ENCODE data around the gene C10orf90. TPM values are rescaled to one million over a fixed set of nuclear protein-coding genes. Genes with fewer than 3 reads are reported as not detected.

Gene C10orf90
- total RNA-seq, 1 experiment from 2014 or later: not detected

- Histone ChIP-seq H2BK5ac (ENCODE audit: insufficient read length, low read length) (no peak overlapping the region), H4K20me1 (ENCODE audit: control insufficient read depth, insufficient read depth, insufficient read length) (no peaks in the 10 kb centered on the region), H4K8ac (replicated peaks; ENCODE audit: insufficient read length, low read depth, low read length) (no peak overlapping the region), H3K18ac (ENCODE audit: insufficient read length, low read depth, low read length) (peak overlapping the region; percentile 69), H4K91ac (ENCODE audit: insufficient read length, low read depth, low read length) (no peak overlapping the region), H3K4me1 (ENCODE audit: insufficient read depth, low read length) (no peaks in the 10 kb centered on the region), H3K23ac (ENCODE audit: insufficient read length, low read depth, low read length) (no peak overlapping the region), H3K4me2 (ENCODE audit: insufficient read depth, insufficient read length, low read length) (no peak overlapping the region), H2BK15ac (ENCODE audit: low read depth, low read length) (no peak overlapping the region), H2AK5ac (ENCODE audit: insufficient read length, low read length) (no peak overlapping the region), H3K4ac (ENCODE audit: low read depth, low read length) (no peak overlapping the region), H3K79me1 (ENCODE audit: insufficient read depth, low read depth, low read length, poor library complexity, severe bottlenecking) (no peaks in the 10 kb centered on the region), H3K9ac (ENCODE audit: extremely low read depth, insufficient read length, low read length) (no peak overlapping the region), H3K79me2 (ENCODE audit: insufficient read depth, low read length) (no peaks in the 10 kb centered on the region), H2BK120ac (ENCODE audit: low read depth, low read length, poor library complexity, severe bottlenecking) (no peak overlapping the region), H3K9me3 (ENCODE audit: control insufficient read depth, low read depth, low read length) (no peaks in the 10 kb centered on the region), H3K56ac (ENCODE audit: insufficient read length, low read depth, low read length) (no peak overlapping the region), H3T11ph (ENCODE audit: low read length) (no peak overlapping the region), H2BK12ac (ENCODE audit: insufficient read length, low read depth, low read length) (no peak overlapping the region), H4K5ac (ENCODE audit: insufficient read length, low read depth, low read length) (no peak overlapping the region), H2BK20ac (ENCODE audit: low read depth, low read length, poor library complexity, severe bottlenecking) (no peak overlapping the region), H3K23me2 (ENCODE audit: insufficient read length, low read depth, low read length, poor library complexity, severe bottlenecking) (no peaks in the 10 kb centered on the region), H3K14ac (ENCODE audit: insufficient read depth, low read length) (no peak overlapping the region), H3K27ac (ENCODE audit: insufficient read length, low read depth, low read length) (no peak overlapping the region), H2AFZ (ENCODE audit: low read length) (no peak overlapping the region), H3K27me3 (ENCODE audit: insufficient read depth, low read length) (no peaks in the 10 kb centered on the region)
- Mint-ChIP-seq H3K36me3 (ENCODE audit: insufficient read depth in 1 of 3, low read depth in 3 of 3) (no peaks in the 10 kb centered on the region), H3K9me3 (no peaks in the 10 kb centered on the region; a peak in 1 of 5 replicates), H3K4me1 (peaks cover 2 to 8% of the 10 kb centered on the region in 2 experiments; a peak in 3 of 4 replicates), H3K27me3 (ENCODE audit: low read depth) (no peaks in the 10 kb centered on the region; the same call in 1 of the 2 replicates), H3K4me3 (no peak overlapping the region), H3K27ac (peak overlapping the region in 2 of 3 experiments; percentile 3 to 31; a peak in 2 of 7 replicates)
- TF ChIP-seq, protein P1, sequence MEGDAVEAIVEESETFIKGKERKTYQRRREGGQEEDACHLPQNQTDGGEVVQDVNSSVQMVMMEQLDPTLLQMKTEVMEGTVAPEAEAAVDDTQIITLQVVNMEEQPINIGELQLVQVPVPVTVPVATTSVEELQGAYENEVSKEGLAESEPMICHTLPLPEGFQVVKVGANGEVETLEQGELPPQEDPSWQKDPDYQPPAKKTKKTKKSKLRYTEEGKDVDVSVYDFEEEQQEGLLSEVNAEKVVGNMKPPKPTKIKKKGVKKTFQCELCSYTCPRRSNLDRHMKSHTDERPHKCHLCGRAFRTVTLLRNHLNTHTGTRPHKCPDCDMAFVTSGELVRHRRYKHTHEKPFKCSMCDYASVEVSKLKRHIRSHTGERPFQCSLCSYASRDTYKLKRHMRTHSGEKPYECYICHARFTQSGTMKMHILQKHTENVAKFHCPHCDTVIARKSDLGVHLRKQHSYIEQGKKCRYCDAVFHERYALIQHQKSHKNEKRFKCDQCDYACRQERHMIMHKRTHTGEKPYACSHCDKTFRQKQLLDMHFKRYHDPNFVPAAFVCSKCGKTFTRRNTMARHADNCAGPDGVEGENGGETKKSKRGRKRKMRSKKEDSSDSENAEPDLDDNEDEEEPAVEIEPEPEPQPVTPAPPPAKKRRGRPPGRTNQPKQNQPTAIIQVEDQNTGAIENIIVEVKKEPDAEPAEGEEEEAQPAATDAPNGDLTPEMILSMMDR (conservative IDR thresholded peaks at IDR 0.05): no peak
- no peak for DNase-seq
- WGBS (ENCODE audit: extremely low coverage, insufficient read length, low lambda C conversion rate): no CpG with 5 or more reads among the region's 8 CpGs
These were observed 158.5 kb downstream of the C10orf90 start for GRCh38 chr10:126511917-126512479.

Measured in H9 (cell line).